GM21528 (cell line): ENCODE data around the gene PTGFR.

Experiments
- ATAC-seq: cut with Tn5 transposase; IDR thresholded peaks from one replicate; pipeline ENCODE4 v1.9.1; 2021; ENCODE audit warnings: mild to moderate bottlenecking, moderate library complexity; ENCODE audit not compliant: unreplicated experiment, low FRiP score

The PTGFR gene

DNA sequence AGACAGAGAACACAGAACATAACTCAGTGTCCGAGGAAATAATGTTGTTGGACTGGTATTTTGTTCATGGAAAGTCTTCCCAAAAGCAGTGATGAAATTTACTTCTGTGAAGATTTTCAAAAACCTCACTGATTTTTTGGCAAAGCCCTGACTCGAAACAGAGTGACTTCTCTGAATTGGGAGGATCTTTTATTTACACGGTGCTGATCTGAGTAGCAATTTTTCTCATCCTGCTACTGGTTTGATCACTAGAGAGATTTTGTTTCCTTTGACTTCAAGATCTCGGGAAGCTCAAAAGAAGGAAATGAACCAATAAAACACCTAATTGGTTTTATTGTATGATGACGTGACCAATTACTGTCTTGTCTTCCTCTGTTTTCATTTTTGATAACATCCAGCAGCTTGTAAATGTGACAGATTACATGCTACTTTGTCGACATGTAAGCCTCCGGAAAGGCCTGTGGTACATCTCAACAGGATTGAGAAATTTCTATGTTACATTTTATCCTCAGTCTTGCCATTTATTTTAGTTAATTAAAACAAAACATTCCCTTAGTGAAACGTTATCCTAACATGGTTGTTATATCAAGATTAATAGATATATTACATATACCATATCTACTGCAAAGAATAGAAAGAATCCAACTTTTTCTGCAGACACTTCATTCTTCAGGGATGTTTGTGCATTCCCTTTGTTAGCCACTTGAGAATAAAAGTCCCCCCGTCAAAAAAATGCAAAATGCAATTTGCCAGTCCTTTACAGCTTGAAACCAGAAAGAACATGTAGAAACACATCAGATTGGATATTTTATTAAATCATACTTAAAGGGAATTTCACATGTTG lies 86.7 kb downstream of the PTGFR start:
- ATAC-seq, result no peak

DNA sequence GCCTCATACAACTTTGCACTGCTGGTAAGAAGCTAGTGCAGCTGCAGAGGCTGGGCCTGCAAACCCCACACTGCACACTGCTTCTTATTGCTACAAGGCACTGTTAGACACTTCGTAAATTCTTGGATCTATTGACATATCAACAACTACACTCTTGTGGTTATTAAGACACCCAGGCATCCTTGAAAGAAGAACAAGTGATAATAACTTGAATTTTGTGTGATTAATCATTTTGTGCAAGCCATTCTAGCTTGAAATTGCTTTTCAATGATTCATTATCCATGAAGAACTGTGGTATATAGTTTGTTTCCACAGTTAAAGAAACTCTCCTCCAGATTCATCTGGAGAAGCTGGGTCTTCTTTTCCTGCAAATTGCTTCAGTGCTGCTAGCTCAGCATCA lies 95.8 kb downstream of the PTGFR start:
- no peak for ATAC-seq

DNA sequence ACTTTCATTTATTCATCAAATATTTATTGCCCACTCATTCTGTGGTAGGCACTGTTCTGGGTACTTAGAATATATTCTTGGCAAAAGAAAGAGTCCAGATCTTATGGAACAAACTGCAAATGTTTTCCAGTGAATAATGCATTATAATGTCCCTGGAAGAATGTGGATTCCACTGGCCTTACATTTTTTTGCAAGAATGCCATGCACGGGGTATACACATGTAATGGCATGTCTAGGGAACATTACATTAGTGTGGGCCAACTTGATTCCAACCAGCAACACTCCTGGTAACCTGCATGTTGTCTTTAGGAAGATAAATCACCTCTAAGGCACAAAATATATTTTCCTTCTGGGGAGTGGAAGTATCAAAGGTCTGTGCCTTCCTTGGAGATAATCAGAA lies 96.4 kb downstream of the PTGFR start:
- no peak for ATAC-seq
